H1 (cell line): ENCODE measurements around the gene DEAF1. TPM values are rescaled to one million over a fixed set of nuclear protein-coding genes. Genes with fewer than 3 reads are reported as not detected.

Experiments used
- CTCF ChIA-PET: fragments of 300-600 bp; sonication (Branson Sonifier 250); formaldehyde crosslinking; loops from one replicate; lab custom pipeline; 2021; ENCODE audit not compliant: partially characterized antibody; lab: Charles Lee
- POLR2A ChIA-PET: fragments of 300-600 bp; sonication (Branson Sonifier 250); formaldehyde crosslinking; loops from one replicate; lab custom pipeline; 2021; ENCODE audit warnings: inconsistent platforms; ENCODE audit not compliant: partially characterized antibody; lab: Charles Lee
- DNase-seq, 2 experiments: peaks; one replicate each; pipeline versions ENCODE4 v3.0.0 to v3.0.0-alpha.2; 2010 to 2022; ENCODE audit warnings: low spot score in 2 of 2, low read depth in 1 of 2, mixed read lengths in 1 of 2
- FAIRE-seq: peaks from 2 replicates; lab custom pipeline; 2011; peaks lifted over from hg19 to GRCh38; lab: Jason Lieb, UNC
- H2AFZ ChIP-seq: 2 replicates; pipeline ENCODE4 v1.8.1; 2012; ENCODE audit warnings: low read length, inconsistent platforms
- H2AK5ac ChIP-seq: 2 replicates; pipeline ENCODE4 v1.6.1; 2013; ENCODE audit warnings: low read depth, low read length
- H2BK120ac ChIP-seq: replicated peaks from 2 replicates; pipeline ENCODE3; 2013; ENCODE audit warnings: low read depth, low read length, inconsistent platforms
- H2BK12ac ChIP-seq: 2 replicates; pipeline ENCODE4 v1.6.1; 2013; ENCODE audit warnings: low read depth, low read length
- H2BK15ac ChIP-seq: 2 replicates; pipeline ENCODE4 v1.6.1; 2013; ENCODE audit warnings: low read length
- H2BK20ac ChIP-seq: 2 replicates; pipeline ENCODE4 v1.6.1; 2013; ENCODE audit warnings: low read length
- H2BK5ac ChIP-seq: 2 replicates; pipeline ENCODE4 v1.6.1; 2013; ENCODE audit warnings: low read depth, low read length
- H3K14ac ChIP-seq: 2 replicates; pipeline ENCODE4 v1.6.1; 2013; ENCODE audit warnings: inconsistent platforms; ENCODE audit not compliant: insufficient read length
- H3K18ac ChIP-seq: 2 replicates; pipeline ENCODE4 v1.6.1; 2013; ENCODE audit warnings: low read length; ENCODE audit errors: extremely low read depth
- H3K23ac ChIP-seq: 2 replicates; pipeline ENCODE4 v1.6.1; 2013; ENCODE audit warnings: inconsistent platforms; ENCODE audit not compliant: insufficient read length
- H3K23me2 ChIP-seq: 2 replicates; pipeline ENCODE4 v1.6.1; 2013; ENCODE audit warnings: low read depth, low read length
- H3K27ac ChIP-seq: 2 replicates; pipeline ENCODE4 v1.6.1; 2011; ENCODE audit warnings: low read depth, low read length, inconsistent platforms
- H3K27me3 ChIP-seq, 4 experiments: replicated peaks in 1 of 4; 1 replicate in 1 of 4; 2 replicates in 3 of 4; pipeline versions ENCODE4 v1.6.1 to v1.8.1; 2011 to 2013; ENCODE audit warnings: low read length in 3 of 4, mild to moderate bottlenecking in 3 of 4, inconsistent platforms in 2 of 4, mixed read lengths in 2 of 4, moderate library complexity in 1 of 4; ENCODE audit not compliant: control insufficient read depth in 3 of 4, insufficient read depth in 3 of 4; ENCODE audit errors: extremely low read depth in 1 of 4
- H3K36me3 ChIP-seq, 4 experiments: 2 replicates each; pipeline versions ENCODE4 v1.6.1 to v1.8.1; 2011 to 2013; ENCODE audit warnings: mild to moderate bottlenecking in 4 of 4, low read length in 3 of 4, moderate library complexity in 2 of 4, control low read depth in 1 of 4, inconsistent platforms in 1 of 4; ENCODE audit not compliant: insufficient read depth in 4 of 4, control insufficient read depth in 2 of 4
- H3K4ac ChIP-seq: replicated peaks from 2 replicates; pipeline ENCODE3; 2013; ENCODE audit warnings: low read length, low read depth, mixed read lengths, inconsistent platforms; ENCODE audit not compliant: insufficient read length
- H3K4me1 ChIP-seq, 4 experiments: replicated peaks in 1 of 4; 1 replicate in 1 of 4; 2 replicates in 3 of 4; pipeline versions ENCODE4 v1.6.1 to v1.8.1; 2011 to 2013; ENCODE audit warnings: low read length in 3 of 4, inconsistent platforms in 2 of 4, mixed read lengths in 1 of 4; ENCODE audit not compliant: insufficient read depth in 4 of 4, control insufficient read depth in 3 of 4
- H3K4me2 ChIP-seq, 2 experiments: 2 replicates each; pipeline versions ENCODE4 v1.6.1 to v1.8.1; 2011 to 2013; ENCODE audit warnings: low read depth in 2 of 2, low read length in 2 of 2, control low read depth in 1 of 2, inconsistent platforms in 1 of 2, mild to moderate bottlenecking in 1 of 2; ENCODE audit not compliant: insufficient read depth in 1 of 2
- H3K4me3 ChIP-seq, 4 experiments: fragments of 200-600, 300-600 bp in 1 of 4; sonication (generic), shearing (Covaris generic), sonication (Bioruptor Twin) in 1 of 4; 2 replicates each; pipeline versions ENCODE4 v1.5.1 to v1.8.1; 2011 to 2016; ENCODE audit warnings: low read length in 4 of 4, low read depth in 3 of 4, control low read depth in 2 of 4, inconsistent platforms in 2 of 4, mild to moderate bottlenecking in 2 of 4, mixed read lengths in 1 of 4, moderate library complexity in 1 of 4; ENCODE audit not compliant: insufficient read depth in 2 of 4; ENCODE audit errors: extremely low read depth in 1 of 4
- H3K56ac ChIP-seq: replicated peaks from 2 replicates; pipeline ENCODE3; 2013; ENCODE audit warnings: low read depth, mild to moderate bottlenecking, mixed read lengths, low read length, inconsistent platforms; ENCODE audit not compliant: insufficient read length
- H3K79me1 ChIP-seq: 2 replicates; pipeline ENCODE4 v1.6.1; 2013; ENCODE audit warnings: low read depth, low read length, control low read depth
- H3K79me2 ChIP-seq, 2 experiments: 2 replicates each; pipeline versions ENCODE4 v1.6.1 to v1.8.1; 2012 to 2013; ENCODE audit warnings: low read length in 2 of 2, mild to moderate bottlenecking in 2 of 2, inconsistent platforms in 1 of 2; ENCODE audit not compliant: insufficient read depth in 2 of 2, control insufficient read depth in 1 of 2
- H3K9ac ChIP-seq, 4 experiments: replicated peaks in 1 of 4; 1 replicate in 1 of 4; 2 replicates in 3 of 4; pipeline versions ENCODE4 v1.6.1 to v1.8.1; 2011 to 2013; ENCODE audit warnings: low read depth in 3 of 4, low read length in 3 of 4, control low read depth in 2 of 4, mild to moderate bottlenecking in 2 of 4, moderate library complexity in 2 of 4, inconsistent platforms in 1 of 4; ENCODE audit errors: extremely low read depth in 1 of 4
- H3K9me3 ChIP-seq, 2 experiments: 2 replicates each; pipeline versions ENCODE4 v1.6.1 to v1.8.1; 2012 to 2013; ENCODE audit warnings: mild to moderate bottlenecking in 2 of 2, moderate library complexity in 2 of 2, control low read depth in 1 of 2, inconsistent platforms in 1 of 2, low read depth in 1 of 2, low read length in 1 of 2, mixed read lengths in 1 of 2; ENCODE audit not compliant: insufficient read depth in 2 of 2
- H4K20me1 ChIP-seq, 2 experiments: replicated peaks in 1 of 2; 2 replicates each; pipeline versions ENCODE3 to v1.8.1; 2011 to 2013; ENCODE audit warnings: inconsistent platforms in 2 of 2, low read length in 2 of 2, mild to moderate bottlenecking in 1 of 2; ENCODE audit not compliant: insufficient read depth in 2 of 2, control insufficient read depth in 1 of 2
- H4K5ac ChIP-seq: 2 replicates; pipeline ENCODE4 v1.6.1; 2013; ENCODE audit warnings: low read length, low read depth, mixed read lengths, inconsistent platforms; ENCODE audit not compliant: insufficient read length
- H4K8ac ChIP-seq: 2 replicates; pipeline ENCODE4 v1.8.0; 2013; ENCODE audit warnings: mild to moderate bottlenecking, moderate library complexity, low read length, inconsistent platforms; ENCODE audit not compliant: insufficient read depth; ENCODE audit errors: extremely low read depth
- H4K91ac ChIP-seq: replicated peaks from 2 replicates; pipeline ENCODE3; 2013; ENCODE audit warnings: low read length, mixed read lengths, inconsistent platforms; ENCODE audit not compliant: insufficient read length
- BCL11A ChIP-seq, 2 experiments: IDR thresholded peaks; one replicate each; pipeline ENCODE4 v1.6.1; 2011; ENCODE audit warnings: low read depth in 2 of 2, low read length in 2 of 2, mild to moderate bottlenecking in 2 of 2
- CREB1 ChIP-seq: IDR thresholded peaks from 2 replicates; pipeline ENCODE4 v1.6.1; 2012; ENCODE audit warnings: inconsistent platforms
- JUN ChIP-seq: IDR thresholded peaks from 2 replicates; pipeline ENCODE4 v1.6.1; 2011; ENCODE audit warnings: low read depth, mild to moderate bottlenecking, improper control_type of control experiment, low read length
- JUND ChIP-seq: IDR thresholded peaks from 2 replicates; pipeline ENCODE4 v1.6.1; 2011; ENCODE audit warnings: mild to moderate bottlenecking, improper control_type of control experiment, low read length
- SP1 ChIP-seq: IDR thresholded peaks from 2 replicates; pipeline ENCODE4 v1.6.1; 2011; ENCODE audit warnings: low read depth, low read length
- SP4 ChIP-seq: IDR thresholded peaks from 2 replicates; pipeline ENCODE4 v1.6.1; 2012; ENCODE audit warnings: low read length, inconsistent platforms
- ZNF274 ChIP-seq: IDR thresholded peaks from 2 replicates; pipeline ENCODE4 v1.7.0; 2012; ENCODE audit warnings: low read length, borderline replicate concordance; ENCODE audit errors: extremely low read depth
- WGBS, 2 experiments: shearing (Covaris generic) in 1 of 2; methylation state at CpG; one replicate each; pipeline versions ENCODE4 v1.1.6 to v1.1.7; 2013 to 2015; ENCODE audit warnings: low lambda C conversion rate in 2 of 2, mixed read lengths in 2 of 2, inconsistent platforms in 1 of 2, low coverage in 1 of 2, missing lambda C conversion rate in 1 of 2; ENCODE audit not compliant: insufficient replicate concordance in 2 of 2, insufficient coverage in 1 of 2, insufficient read length in 1 of 2; ENCODE audit errors: extremely low coverage in 1 of 2, missing lambda C conversion rate in 1 of 2; 5-methylcytosine and 5-hydroxymethylcytosine counted together
- polyA plus RNA-seq, 7 experiments: library from polyadenylated mRNA; depleted of rRNA in 3 of 7; stranded (reverse) in 5 of 7; unstranded in 2 of 7; fragments of >200 nt in 5 of 7; fragments of 200-250 nt in 2 of 7; gene quantifications; 1 replicate in 5 of 7; 2 replicates in 1 of 7; 4 replicates in 1 of 7; pipeline versions ENCODE4 v1.2.1 to v1.2.3, GENCODE V29; 2011 to 2013; ENCODE audit warnings: missing spikeins in 2 of 7, mixed read lengths in 2 of 7
- total RNA-seq: library from RNA; stranded (reverse); fragmentation: NEBNext Ultra II Directional; extraction: Animal tissue kit (Norgen Biotek cat#: 25700); gene quantifications from 2 replicates; pipeline ENCODE4 v1.2.1, GENCODE V29; 2021

Gene DEAF1
- total and polyA plus RNA-seq, 2 of the 8 experiments (the other 6 are each of a cell fraction or from before 2014, with no cell fraction given): 47.3 to 58.4 TPM

GRCh38 chr11:645536-645935 lies 49.5 kb downstream of the DEAF1 start:
- no peak overlapping the region for H3K18ac ChIP-seq
- DNase-seq (no peak), FAIRE-seq (no peak)
- CTCF ChIA-PET: interaction anchor here (0.6 to 1.1 kb wide), 3 partner anchors 8 to 86 kb away, joined by 3 read pairs; partner anchors contain the start of gene DRD4
- no peak overlapping the region for H2BK12ac ChIP-seq
- H3K56ac ChIP-seq: no peak overlapping the region
- no peak overlapping the region for H3K4me2 ChIP-seq
- H4K91ac ChIP-seq: no peak overlapping the region
- H3K23me2 ChIP-seq: no peaks in the 10 kb centered on the region
- no peak overlapping the region for H4K8ac ChIP-seq
- no peak overlapping the region for H3K9ac ChIP-seq
- POLR2A ChIA-PET: interaction anchor here (1.4 to 4.2 kb wide), 2 partner anchors 10 to 48 kb away, joined by 3 to 19 read pairs; no protein-coding TSS in a partner anchor
- H3K27me3 ChIP-seq: peaks cover 0 to 3% (median 1%) of the 10 kb centered on the region in 4 experiments; a peak in 5 of 7 replicates
- no peak overlapping the region for H2BK15ac ChIP-seq
- H4K5ac ChIP-seq: no peak overlapping the region
- no peak overlapping the region for H2AK5ac ChIP-seq
- no peak overlapping the region for H2BK5ac ChIP-seq
- peaks cover 0 to 4% of the 10 kb centered on the region in 2 experiments for H4K20me1 ChIP-seq
- peaks cover 0 to 6% (median 2%) of the 10 kb centered on the region in 4 experiments; a peak in 5 of 7 replicates for H3K4me1 ChIP-seq
- H3K4me3 ChIP-seq: no peak overlapping the region
- H3K14ac ChIP-seq: no peak overlapping the region
- no peak overlapping the region for H3K23ac ChIP-seq
- H3K9me3 ChIP-seq: no peaks in the 10 kb centered on the region; a peak in 1 of 4 replicates
- H2BK120ac ChIP-seq: no peak overlapping the region
- peaks cover 0 to 3% (median under 1%) of the 10 kb centered on the region in 4 experiments; a peak in 1 of 8 replicates for H3K36me3 ChIP-seq
- H2AFZ ChIP-seq: no peak overlapping the region
- TF ChIP-seq SP1 (no peak), BCL11A (IDR thresholded peaks at IDR 0.05; ENCODE audit: low read depth in 2 of 2, low read length in 2 of 2) (no peak), JUND (no peak), ZNF274 (no peak), SP4 (no peak), JUN (no peak), CREB1 (no peak)
- no peaks in the 10 kb centered on the region for H3K79me2 ChIP-seq
- H2BK20ac ChIP-seq: no peak overlapping the region
- no peak overlapping the region for H3K27ac ChIP-seq
- H3K79me1 ChIP-seq: no peaks in the 10 kb centered on the region
- H3K4ac ChIP-seq: no peak overlapping the region
- WGBS, 2 experiments: 79% methylated on average over 16 of the region's 16 CpGs; no CpG with 5 or more reads in 1 of the 2 experiments
